GM19324 (cell line): ENCODE results near the gene RARG.

Experiments used
- ATAC-seq: cut with Tn5 transposase; IDR thresholded peaks from one replicate; pipeline ENCODE4 v1.9.1; 2021; ENCODE audit warnings: mild to moderate bottlenecking, moderate library complexity; ENCODE audit not compliant: unreplicated experiment, low FRiP score

The RARG gene

GRCh38 chr12:53245286-53245685, 13.3 kb upstream of the RARG start:
- no peak for ATAC-seq

GRCh38 chr12:53244337-53244736, 12.3 kb upstream of the RARG start:
- no peak for ATAC-seq

- no peak for ATAC-seq
Observed at GRCh38 chr12:53241623-53242412, 9.8 kb upstream of the RARG start.

- ATAC-seq = no peak
Observed at GRCh38 chr12:53239643-53240258, 7.7 kb upstream of the RARG start.

- ATAC-seq = no peak
Observed at GRCh38 chr12:53236443-53237111, 4.6 kb upstream of the RARG start.

- no peak for ATAC-seq
Observed at GRCh38 chr12:53235742-53236442, 3.9 kb upstream of the RARG start.

GRCh38 chr12:53235164-53235563, 3.2 kb upstream of the RARG start:
- ATAC-seq = no peak

GRCh38 chr12:53234271-53234914, 2.4 kb upstream of the RARG start:
- ATAC-seq = no peak

GRCh38 chr12:53233671-53234121, 1.7 kb upstream of the RARG start:
- no peak for ATAC-seq

- no peak for ATAC-seq
Observed at GRCh38 chr12:53232646-53233461, 845 bp upstream of the RARG start.

- ATAC-seq = no peak
Observed at GRCh38 chr12:53231671-53231920, 413 bp downstream of the RARG start.

GRCh38 chr12:53230108-53230845, 1.7 kb downstream of the RARG start:
- ATAC-seq = no peak

GRCh38 chr12:53229454-53229853, 2.6 kb downstream of the RARG start:
- ATAC-seq = no peak

- no peak for ATAC-seq
Observed at GRCh38 chr12:53227836-53228235, 4.2 kb downstream of the RARG start.

- no peak for ATAC-seq
Observed at GRCh38 chr12:53227341-53227740, 4.7 kb downstream of the RARG start.

- ATAC-seq = no peak
Observed at GRCh38 chr12:53226815-53227214, 5.2 kb downstream of the RARG start.

- ATAC-seq = no peak
Observed at GRCh38 chr12:53225635-53226424, 6.2 kb downstream of the RARG start.

- ATAC-seq = no peak
Observed at GRCh38 chr12:53224897-53225634, 6.9 kb downstream of the RARG start.
